GM21367 (cell line): ENCODE measurements around the gene TTC1.
A peak's percentile ranks its signal among the peaks of the same experiment; 100 is the strongest.
"Not testable (repeated sequence)": the region's sequence is repeated elsewhere in the genome, so short reads cannot be mapped to it uniquely, and the experiment has no call there.

Source experiments
- ATAC-seq: cut with Tn5 transposase; IDR thresholded peaks from one replicate; pipeline ENCODE4 v1.9.1; 2021; ENCODE audit not compliant: unreplicated experiment

Gene TTC1

DNA sequence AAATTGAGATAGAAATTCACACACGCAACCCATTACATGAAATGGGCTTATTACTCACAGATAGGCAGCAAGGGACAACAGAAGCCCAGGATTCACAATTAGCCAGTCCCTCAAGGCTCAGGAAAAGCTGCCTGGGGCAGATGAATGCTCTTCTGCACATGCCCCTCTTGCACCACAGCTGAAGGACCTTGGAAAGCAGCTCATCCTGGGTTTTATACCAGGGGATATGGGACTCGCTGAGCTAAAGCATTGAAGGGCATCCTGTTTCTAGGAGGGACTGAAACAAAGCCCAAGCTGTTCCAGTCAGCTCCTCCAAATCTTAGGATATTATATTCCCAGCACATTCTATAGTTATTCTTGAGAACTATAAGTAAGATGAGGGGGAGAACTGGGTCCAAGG is 15.7 kb upstream of the TTC1 start:
- no peak for ATAC-seq

- no peak for ATAC-seq
These were observed 13.0 kb upstream of the TTC1 start for GRCh38 chr5:159995907-159996306.

- ATAC-seq = no peak
These were observed 7.5 kb upstream of the TTC1 start for GRCh38 chr5:160001457-160001856.

DNA sequence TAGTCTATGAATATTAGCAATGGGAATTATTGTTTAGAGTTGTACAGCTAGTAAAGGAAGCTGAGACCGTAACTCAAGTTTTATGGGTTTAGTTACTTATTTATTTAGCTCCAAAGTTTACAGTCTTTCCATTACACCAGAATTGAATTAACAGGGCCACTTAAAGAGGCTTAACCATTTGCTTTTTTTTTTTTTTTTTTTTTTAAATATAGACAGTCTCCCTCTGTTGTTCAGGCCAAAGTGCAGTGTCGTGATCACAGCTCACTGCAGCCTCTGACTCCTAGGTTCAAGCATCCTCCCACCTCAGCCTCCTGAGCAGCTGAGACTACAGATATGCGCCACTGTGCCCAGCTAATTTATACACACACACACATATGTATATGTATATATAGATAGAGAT is 1.4 kb upstream of the TTC1 start:
- no peak for ATAC-seq

DNA sequence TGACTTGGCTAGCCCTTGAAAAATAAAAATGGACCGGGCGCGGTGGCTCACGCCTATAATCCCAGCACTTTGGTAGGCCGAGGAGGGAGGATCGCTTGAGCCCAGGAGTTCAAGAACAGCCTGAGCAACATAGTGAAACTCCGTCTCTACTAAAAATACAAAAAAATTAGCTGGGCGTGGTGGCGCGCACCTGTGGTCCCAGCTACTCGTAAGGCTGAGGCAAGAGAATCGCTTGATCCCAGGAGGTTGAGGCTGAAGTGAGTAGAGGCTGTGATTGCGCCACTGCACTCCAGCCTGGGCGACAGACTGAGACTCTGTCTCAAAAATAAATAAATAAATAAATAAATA is 436 bp upstream of the TTC1 start:
- peak; percentile 1 for ATAC-seq

- ATAC-seq = no peak
These were observed 651 bp downstream of the TTC1 start for GRCh38 chr5:160009591-160009989.

GRCh38 chr5:160011471-160011870 is 2.5 kb downstream of the TTC1 start:
- no peak for ATAC-seq

DNA sequence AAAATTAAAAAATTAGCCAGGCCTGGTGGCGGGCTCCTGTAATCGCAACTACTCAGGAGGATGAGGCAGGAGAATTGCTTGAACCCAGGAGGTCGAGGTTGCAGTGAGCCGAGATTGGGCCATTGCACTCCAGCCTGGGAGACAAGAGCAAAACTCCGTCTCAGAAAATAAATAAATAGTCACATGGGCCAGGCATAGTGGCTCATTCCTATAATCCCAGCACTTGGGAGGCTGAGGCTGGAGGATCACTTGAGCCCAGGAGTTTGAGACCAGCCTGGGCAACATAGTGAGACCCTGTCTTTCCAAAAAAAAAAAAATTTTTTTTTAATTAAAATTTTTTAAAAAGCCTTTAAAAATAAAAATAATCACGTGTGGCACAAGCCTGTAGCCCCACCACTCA is 5.3 kb downstream of the TTC1 start:
- not testable (repeated sequence) for ATAC-seq

GRCh38 chr5:160018945-160019625 is 10.1 kb downstream of the TTC1 start:
- no peak for ATAC-seq

GRCh38 chr5:160020266-160020770 is 11.4 kb downstream of the TTC1 start:
- no peak for ATAC-seq

- ATAC-seq = no peak
These were observed 12.0 kb downstream of the TTC1 start for GRCh38 chr5:160020964-160021363.

DNA sequence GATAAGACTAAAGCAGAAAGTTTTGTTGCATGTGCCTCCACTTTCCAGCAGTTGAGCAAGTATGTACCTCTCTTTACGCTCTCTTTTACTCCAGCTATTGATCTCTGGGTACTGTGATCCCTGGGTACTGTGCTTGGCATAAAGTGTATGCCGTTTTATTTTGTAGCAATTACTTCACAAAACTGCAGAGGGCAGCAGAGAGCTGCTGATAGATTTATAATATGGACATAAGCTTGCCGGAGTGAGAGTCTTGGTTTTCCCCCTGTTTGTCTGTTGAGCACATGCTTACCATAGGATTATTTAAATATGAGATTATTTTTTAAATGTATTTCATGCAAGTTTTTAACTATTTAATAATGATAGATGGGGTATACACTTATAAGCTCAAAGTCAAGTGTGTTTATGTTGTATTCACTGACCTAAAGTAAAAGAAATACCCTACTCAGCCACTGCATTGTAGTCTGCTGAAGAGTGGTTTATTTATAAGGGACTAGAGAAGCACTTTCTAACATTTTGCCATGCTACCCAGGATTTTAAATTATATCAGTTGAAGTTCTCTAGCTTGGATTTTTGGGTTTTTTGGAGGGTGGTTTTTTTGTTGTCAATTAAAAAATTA is 13.0 kb downstream of the TTC1 start:
- peak; percentile 95 for ATAC-seq

- ATAC-seq = no peak
These were observed 14.3 kb downstream of the TTC1 start for GRCh38 chr5:160023007-160023907.

GRCh38 chr5:160023908-160024630 is 15.1 kb downstream of the TTC1 start:
- ATAC-seq = no peak

DNA sequence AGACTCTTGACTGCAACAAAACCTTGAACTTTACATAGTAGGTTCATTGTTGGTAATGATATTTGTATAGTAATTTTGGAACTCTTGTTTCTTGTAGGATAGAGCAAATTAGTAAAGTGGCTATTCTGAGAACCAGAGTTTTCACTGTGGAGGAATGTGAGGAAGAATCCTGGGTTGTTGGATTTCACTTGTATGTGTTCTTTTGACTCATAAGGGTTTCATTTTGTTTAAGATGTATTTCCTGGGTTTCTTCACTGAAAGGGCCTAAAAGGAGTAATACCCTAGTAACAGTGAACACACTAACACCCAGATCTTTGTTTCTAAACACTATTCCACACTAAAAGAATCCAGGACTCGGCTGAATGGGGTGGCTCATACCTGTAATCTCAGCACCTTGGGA is 20.1 kb downstream of the TTC1 start:
- no peak for ATAC-seq

DNA sequence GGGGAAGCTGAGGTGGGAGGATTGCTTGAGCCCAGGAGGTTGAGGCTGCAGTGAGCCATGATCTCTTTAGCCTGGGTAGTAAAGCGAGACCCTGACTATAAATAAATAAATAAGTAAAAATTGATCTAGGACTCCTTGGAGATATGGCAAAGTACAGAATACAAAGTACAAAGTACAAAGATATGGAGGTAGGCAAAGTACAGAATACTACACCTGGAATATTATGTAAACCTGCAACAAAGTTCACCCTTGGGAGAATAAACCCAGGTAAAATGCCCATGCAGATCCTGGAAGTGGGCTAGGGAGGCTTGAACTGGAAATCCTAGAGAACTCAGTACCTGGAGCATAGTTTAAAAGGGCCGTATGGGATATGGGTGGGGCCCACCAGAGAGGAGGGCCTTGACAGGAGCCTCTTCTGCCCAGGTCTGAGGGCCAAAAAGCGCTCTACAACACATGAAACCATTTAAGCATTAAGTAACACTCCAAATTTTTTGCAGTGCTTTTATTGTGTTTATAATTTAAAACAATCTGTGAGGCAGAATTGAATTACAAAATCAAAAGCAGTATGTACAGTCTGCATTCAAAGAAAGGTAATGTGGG is 20.7 kb downstream of the TTC1 start:
- no peak for ATAC-seq

DNA sequence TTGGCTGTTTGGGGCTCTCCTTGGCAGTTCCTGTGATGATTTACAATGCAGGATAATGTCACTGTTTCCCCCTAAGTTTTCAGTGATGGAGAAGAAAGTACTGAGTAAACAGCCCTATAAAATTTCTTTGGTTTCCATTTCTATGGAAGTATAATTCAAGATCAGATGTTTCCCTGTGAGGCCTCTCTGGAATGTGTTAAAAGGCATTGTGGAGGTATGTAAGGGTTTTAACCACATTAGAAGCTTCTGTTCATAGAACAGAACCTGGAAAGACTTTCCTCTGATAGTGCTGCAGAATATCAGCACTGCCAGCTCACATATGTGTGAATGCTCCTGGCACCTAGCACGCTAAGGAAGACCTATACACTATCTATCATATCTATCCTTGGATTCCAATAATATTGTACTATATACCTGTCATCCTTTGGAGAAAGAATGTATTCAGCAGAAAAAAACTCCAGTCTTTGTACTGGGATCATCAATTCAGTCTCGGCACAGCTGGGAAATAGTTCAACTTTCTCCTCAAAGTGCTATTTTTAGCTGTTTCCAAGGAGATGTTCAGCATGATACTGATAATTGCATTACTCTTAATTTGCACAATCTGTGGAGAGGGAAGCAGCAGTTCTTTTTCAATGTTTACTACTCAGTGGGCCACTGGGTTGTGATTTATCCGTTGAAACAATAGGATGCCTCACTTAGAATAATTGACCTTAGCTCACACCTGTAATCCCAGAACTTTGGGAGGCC is 21.9 kb downstream of the TTC1 start:
- no peak for ATAC-seq

DNA sequence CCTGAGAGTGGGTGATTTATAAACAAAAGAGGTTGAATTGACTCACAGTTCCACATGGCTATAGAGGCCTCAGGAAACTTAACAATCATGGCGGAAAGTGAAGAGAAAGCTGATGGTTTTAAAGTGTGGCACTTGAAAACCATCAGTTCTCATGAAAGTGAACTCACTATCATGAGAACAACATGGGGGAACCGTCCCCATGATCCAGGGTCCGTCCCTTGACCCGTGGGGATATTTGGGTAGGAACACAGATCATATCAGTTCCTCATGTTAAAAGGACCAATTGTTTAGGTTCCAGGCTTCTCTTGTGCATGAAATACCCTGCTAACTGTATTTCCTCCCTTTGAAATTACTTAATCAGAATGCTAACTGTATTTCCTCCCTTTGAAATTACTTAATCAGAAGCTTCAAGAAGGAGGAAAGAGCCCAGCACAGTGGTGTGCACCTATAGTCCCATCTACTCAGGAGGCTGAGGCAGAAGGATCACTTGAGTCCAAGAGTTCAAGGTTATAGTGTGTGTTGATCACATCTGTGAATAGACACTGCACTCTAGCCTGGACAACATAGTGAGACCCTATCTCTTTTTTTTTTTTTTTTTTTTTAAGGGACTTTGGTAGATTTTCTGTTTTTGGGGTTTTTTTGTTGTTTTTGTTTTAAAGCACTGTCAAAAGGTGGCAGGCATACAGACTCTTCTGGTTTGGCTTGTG is 24.8 kb downstream of the TTC1 start:
- ATAC-seq = no peak

- no peak for ATAC-seq
These were observed 27.3 kb downstream of the TTC1 start for GRCh38 chr5:160036243-160036642.
